Myometrial cell (primary cell): ENCODE measurements around the gene IL3RA. TPM values are rescaled to one million over a fixed set of nuclear protein-coding genes. Genes with fewer than 3 reads are reported as not detected.

Source experiments
- total RNA-seq: library from RNA; depleted of rRNA; stranded (reverse); fragments of >200 nt; gene quantifications from 2 replicates; pipeline ENCODE4 v1.2.3, GENCODE V29; 2015

Gene IL3RA
- not detected in 2 replicates for total RNA-seq

DNA sequence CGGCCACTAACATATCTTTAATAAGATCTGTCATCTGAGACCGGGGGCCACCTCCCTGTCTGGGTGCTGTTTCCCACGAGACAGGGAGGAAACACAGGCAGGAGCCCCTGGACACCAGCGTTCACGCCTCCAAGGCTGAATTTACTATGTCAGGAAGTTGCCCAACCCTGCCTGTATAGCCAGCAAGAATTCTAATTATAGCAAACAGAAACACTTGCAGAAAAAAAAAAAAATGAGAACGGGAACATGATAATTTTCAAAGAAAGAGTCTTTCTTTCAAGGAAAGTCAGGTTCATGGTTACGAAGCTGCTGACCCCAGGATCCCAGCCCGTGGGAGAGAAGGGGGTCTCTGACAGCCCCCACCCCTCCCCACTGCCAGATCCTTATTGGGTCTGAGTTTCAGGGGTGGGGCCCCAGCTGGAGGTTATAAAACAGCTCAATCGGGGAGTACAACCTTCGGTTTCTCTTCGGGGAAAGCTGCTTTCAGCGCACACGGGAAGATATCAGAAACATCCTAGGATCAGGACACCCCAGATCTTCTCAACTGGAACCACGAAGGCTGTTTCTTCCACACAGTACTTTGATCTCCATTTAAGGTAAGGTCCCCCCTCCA is at the start of gene IL3RA:
Gene IL3RA, plus strand, starts transcription at position 455 of the 613 bp plus-strand sequence. CDS start 4,981 bp downstream, outside the sequence.

DNA sequence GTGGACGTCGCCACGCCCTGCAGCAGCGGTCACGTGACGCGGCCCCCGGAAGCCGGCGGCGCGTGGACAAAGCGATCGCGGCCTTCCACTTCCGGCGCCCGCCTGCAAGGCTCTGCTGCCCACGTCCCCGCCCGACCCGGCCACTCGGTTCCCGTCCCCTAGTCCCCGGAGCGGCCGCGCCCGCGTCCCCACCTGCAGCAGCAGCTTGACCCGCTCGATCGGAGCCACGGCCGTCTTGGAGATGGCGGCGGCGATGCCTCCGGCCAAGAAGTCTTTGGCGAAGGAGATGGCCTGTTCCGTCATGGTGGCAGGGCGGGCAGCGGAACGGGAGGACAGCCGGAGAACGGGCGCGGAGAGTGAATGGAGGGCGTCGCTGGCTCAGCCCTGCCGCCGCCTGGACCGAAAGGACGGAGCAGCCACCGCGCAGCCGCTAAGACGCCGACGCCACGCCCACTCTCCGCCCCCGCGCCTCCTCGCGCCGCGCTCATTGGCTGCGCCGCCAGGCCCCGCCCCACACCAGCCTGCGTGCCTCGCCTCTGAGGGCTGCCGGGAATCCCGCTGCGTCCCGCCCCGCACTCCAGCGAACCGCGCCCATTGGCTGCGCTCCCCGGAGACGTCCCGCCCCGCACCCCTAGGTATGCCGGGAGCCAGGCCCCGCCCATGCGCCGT is 55.3 kb downstream of the IL3RA start, which contains the start of gene SLC25A6:
Gene SLC25A6, minus strand, starts transcription at position 407 of the 669 bp plus-strand sequence. Its CDS starts 104 bp downstream, at position 303.

Other genes with a start within 250 kb of the IL3RA start
- not detected in 2 replicates for gene CRLF2, start 124.1 kb upstream of the IL3RA start, total RNA-seq
- not detected in 2 replicates for gene CSF2RA, start 68.0 kb upstream of the IL3RA start, total RNA-seq
- 266 and 298 TPM in 2 replicates for gene SLC25A6, start 55.3 kb downstream of the IL3RA start, total RNA-seq
- gene ASMTL, start 116.1 kb downstream of the IL3RA start, total RNA-seq, result 30.8 and 44.7 TPM in 2 replicates
- not detected in 2 replicates for gene P2RY8, start 200.4 kb downstream of the IL3RA start, total RNA-seq